Panc1 (cell line): ENCODE measurements around the gene NBL1. TPM values are rescaled to one million over a fixed set of nuclear protein-coding genes. Genes with fewer than 3 reads are reported as not detected.

ENCODE experiments used
- ATAC-seq: fragments of 200-7000 bp; cut with Tn5 transposase; 2 replicates; pipeline ENCODE4 v1.9.1; 2020; ENCODE audit warnings: mild to moderate bottlenecking, moderate library complexity
- BruUV-seq: library from RNA; stranded (reverse); fragments of 400-500 nt; replicated peaks from 2 replicates; lab custom pipeline; 2021; lab: Mats Ljungman, UMichigan
- CTCF ChIA-PET: fragments of 300-600 bp; sonication (Branson Sonifier 250); formaldehyde crosslinking; loops from one replicate; lab custom pipeline; 2022; ENCODE audit warnings: antibody characterized with exemption; lab: Charles Lee
- POLR2A ChIA-PET: fragments of 300-600 bp; sonication (Branson Sonifier 250); formaldehyde crosslinking; loops from one replicate; lab custom pipeline; 2022; ENCODE audit warnings: antibody characterized with exemption; lab: Charles Lee
- DNase-seq: peaks from one replicate; pipeline ENCODE4 v3.0.0-alpha.2; 2010; ENCODE audit warnings: low read depth, low spot score
- H3K27ac ChIP-seq: 2 replicates; pipeline ENCODE4 v1.5.1; 2011; ENCODE audit warnings: mild to moderate bottlenecking, low read length, inconsistent platforms
- H3K27me3 ChIP-seq: fragments of 200-500 bp; sonication (Bioruptor generic); 2 replicates; pipeline ENCODE4 v1.6.0; 2014; ENCODE audit warnings: low read length, inconsistent platforms; ENCODE audit not compliant: control insufficient read depth, insufficient read depth
- H3K36me3 ChIP-seq: fragments of 200-500 bp; sonication (Bioruptor generic); 2 replicates; pipeline ENCODE4 v1.5.1; 2014; ENCODE audit warnings: inconsistent platforms, mild to moderate bottlenecking, low read length, moderate library complexity; ENCODE audit not compliant: control insufficient read depth, insufficient read depth
- H3K4me1 ChIP-seq: 2 replicates; pipeline ENCODE4 v1.5.1; 2011; ENCODE audit warnings: inconsistent platforms, mild to moderate bottlenecking, low read length, moderate library complexity; ENCODE audit not compliant: control insufficient read depth, insufficient read depth
- H3K4me3 ChIP-seq, 2 experiments: 2 replicates each; pipeline ENCODE4 v1.5.1; 2011 to 2012; ENCODE audit warnings: low read depth in 2 of 2, low read length in 2 of 2, mild to moderate bottlenecking in 2 of 2, inconsistent platforms in 1 of 2, moderate library complexity in 1 of 2
- H3K9me3 ChIP-seq: fragments of 200-500 bp; sonication (Bioruptor generic); 2 replicates; pipeline ENCODE4 v1.5.1; 2014; ENCODE audit warnings: low read depth, mild to moderate bottlenecking, inconsistent platforms, low read length, moderate library complexity; ENCODE audit not compliant: control insufficient read depth, insufficient read depth
- CTCF ChIP-seq: fragments of 450-650 bp; IDR thresholded peaks from 2 replicates; pipeline ENCODE4 v1.5.1; 2017; ENCODE audit warnings: mild to moderate bottlenecking
- POLR2AphosphoS5 ChIP-seq: IDR thresholded peaks from 2 replicates; pipeline ENCODE4 v1.6.1; 2012; ENCODE audit warnings: mild to moderate bottlenecking, low read depth, low read length, moderate library complexity
- REST ChIP-seq, 2 experiments: IDR thresholded peaks; 2 replicates each; pipeline ENCODE4 v1.6.1; 2011 to 2012; ENCODE audit warnings: low read depth in 2 of 2, control low read depth in 1 of 2, low read length in 1 of 2, mild to moderate bottlenecking in 1 of 2, moderate library complexity in 1 of 2; ENCODE audit not compliant: insufficient read depth in 1 of 2
- SIN3A ChIP-seq: IDR thresholded peaks from 2 replicates; pipeline ENCODE4 v1.6.1; 2012; ENCODE audit warnings: low read depth, mild to moderate bottlenecking, low read length, moderate library complexity, borderline replicate concordance; ENCODE audit not compliant: insufficient read depth
- TCF7L2 ChIP-seq: IDR thresholded peaks from 2 replicates; pipeline ENCODE4 v1.6.1; 2011; ENCODE audit warnings: mild to moderate bottlenecking, low read depth, low read length, inconsistent platforms
- in situ Hi-C: cut with HindIII; loops from 2 replicates; pipeline ENCODE4 v1.10.0; 2016; ENCODE audit warnings: low sequenced_read_pairs, low pct_unique_long_range_greater_than_20kb
- intact Hi-C: fragments of 100-400 bp; cut with micrococcal nuclease; formaldehyde crosslinking; loops from one replicate; pipeline ENCODE4 v1.10.0; 2022; ENCODE audit not compliant: unreplicated experiment
- total RNA-seq: library from RNA; stranded (reverse); gene quantifications from one replicate; pipeline ENCODE4 v1.2.1, GENCODE V29; 2021; ENCODE audit not compliant: unreplicated experiment

Gene NBL1
- total RNA-seq, 1 experiment from 2014 or later, result 191 TPM

GRCh38 chr1:19705464-19705863, 61.4 kb downstream of the NBL1 start:
- TF ChIP-seq POLR2AphosphoS5, result no peak
- TF ChIP-seq SIN3A, result no peak
- no peak for TF ChIP-seq REST (IDR thresholded peaks at IDR 0.05; ENCODE audit: insufficient read depth in 1 of 2, low read depth in 2 of 2, low read length in 1 of 2)
- no peak for TF ChIP-seq CTCF
- TF ChIP-seq TCF7L2, result no peak
- no peaks in the 10 kb centered on the region for H3K9me3 ChIP-seq
- no peak overlapping the region for H3K27ac ChIP-seq
- H3K4me1 ChIP-seq, result no peaks in the 10 kb centered on the region
- in situ Hi-C loops (no loop called here), intact Hi-C loops (no loop called here)
- CTCF ChIA-PET, result interaction anchor here (0.7 to 3.8 kb wide), 3 partner anchors 22 to 60 kb away, joined by 3 to 57 read pairs (median 8); no protein-coding TSS in a partner anchor
- H3K4me3 ChIP-seq, result no peak overlapping the region
- POLR2A ChIA-PET, result no interaction called here
- no TSS peak for BruUV-seq
- H3K36me3 ChIP-seq, result no peaks in the 10 kb centered on the region
- H3K27me3 ChIP-seq, result no peaks in the 10 kb centered on the region
- ATAC-seq (no peak), DNase-seq (no peak)

GRCh38 chr1:19706136-19706535, 62.0 kb downstream of the NBL1 start:
- Histone ChIP-seq H3K4me3 (no peak overlapping the region), H3K9me3 (no peaks in the 10 kb centered on the region), H3K36me3 (no peaks in the 10 kb centered on the region), H3K27me3 (no peaks in the 10 kb centered on the region), H3K27ac (no peak overlapping the region), H3K4me1 (no peaks in the 10 kb centered on the region)
- in situ Hi-C loops (no loop called here), intact Hi-C loops (loop anchor here (2.0 kb wide), 1 partner anchor 43 kb away; no protein-coding TSS in a partner anchor)
- POLR2A ChIA-PET, result no interaction called here
- no peak for TF ChIP-seq SIN3A
- TF ChIP-seq POLR2AphosphoS5, result no peak
- no peak for TF ChIP-seq REST (IDR thresholded peaks at IDR 0.05; ENCODE audit: insufficient read depth in 1 of 2, low read depth in 2 of 2, low read length in 1 of 2)
- TF ChIP-seq TCF7L2, result no peak
- TF ChIP-seq CTCF, result no peak
- DNase-seq (no peak), ATAC-seq (no peak)
- CTCF ChIA-PET, result interaction anchor here (1.1 to 3.8 kb wide), 2 partner anchors 10 to 44 kb away, joined by 3 to 57 read pairs; no protein-coding TSS in a partner anchor
- BruUV-seq, result no TSS peak
